ENCODE data around the gene RCAN2.
"Not testable (repeated sequence)": the region's sequence is repeated elsewhere in the genome, so short reads cannot be mapped to it uniquely, and the experiment has no call there.

RCAN2 gene

DNA sequence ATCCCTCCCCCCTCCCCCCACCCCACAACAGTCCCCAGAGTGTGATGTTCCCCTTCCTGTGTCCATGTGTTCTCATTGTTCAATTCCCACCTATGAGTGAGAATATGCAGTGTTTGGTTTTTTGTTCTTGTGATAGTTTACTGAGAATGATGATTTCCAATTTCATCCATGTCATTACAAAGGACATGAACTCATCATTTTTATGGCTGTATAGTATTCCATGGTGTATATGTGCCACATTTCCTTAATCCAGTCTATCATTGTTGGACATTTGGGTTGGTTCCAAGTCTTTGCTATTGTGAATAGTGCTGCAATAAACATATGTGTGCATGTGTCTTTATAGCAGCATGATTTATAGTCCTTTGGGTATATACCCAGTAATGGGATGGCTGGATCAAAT is 158.8 kb downstream of the RCAN2 start:
- not testable (repeated sequence) for DNase-seq (ENCODE audit: low spot score)

- no peak for DNase-seq (ENCODE audit: low spot score)
Observed at GRCh38 chr6:46331461-46331860, 159.8 kb downstream of the RCAN2 start.

GRCh38 chr6:46329568-46329967 is 161.7 kb downstream of the RCAN2 start:
- DNase-seq (ENCODE audit: low spot score), result no peak

DNA sequence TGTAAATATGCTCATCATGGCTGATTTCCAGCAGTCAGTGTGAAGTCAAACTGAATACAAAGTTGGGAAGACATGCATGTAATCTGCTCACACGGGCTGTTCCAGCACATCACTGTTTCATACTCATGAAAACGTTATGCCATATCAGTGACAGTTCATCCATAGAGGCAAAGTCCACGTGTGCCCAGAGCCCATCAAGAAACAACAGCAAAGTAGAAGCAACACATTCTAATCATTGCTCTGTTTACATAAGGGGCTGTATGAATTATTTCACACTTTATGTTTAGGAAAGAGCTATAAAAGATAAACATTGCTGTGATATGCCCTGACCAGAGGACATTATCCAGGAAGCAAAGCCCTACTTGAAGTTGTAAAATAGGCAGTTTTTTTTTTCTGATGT is 163.5 kb downstream of the RCAN2 start:
- DNase-seq (ENCODE audit: low spot score), result no peak

DNA sequence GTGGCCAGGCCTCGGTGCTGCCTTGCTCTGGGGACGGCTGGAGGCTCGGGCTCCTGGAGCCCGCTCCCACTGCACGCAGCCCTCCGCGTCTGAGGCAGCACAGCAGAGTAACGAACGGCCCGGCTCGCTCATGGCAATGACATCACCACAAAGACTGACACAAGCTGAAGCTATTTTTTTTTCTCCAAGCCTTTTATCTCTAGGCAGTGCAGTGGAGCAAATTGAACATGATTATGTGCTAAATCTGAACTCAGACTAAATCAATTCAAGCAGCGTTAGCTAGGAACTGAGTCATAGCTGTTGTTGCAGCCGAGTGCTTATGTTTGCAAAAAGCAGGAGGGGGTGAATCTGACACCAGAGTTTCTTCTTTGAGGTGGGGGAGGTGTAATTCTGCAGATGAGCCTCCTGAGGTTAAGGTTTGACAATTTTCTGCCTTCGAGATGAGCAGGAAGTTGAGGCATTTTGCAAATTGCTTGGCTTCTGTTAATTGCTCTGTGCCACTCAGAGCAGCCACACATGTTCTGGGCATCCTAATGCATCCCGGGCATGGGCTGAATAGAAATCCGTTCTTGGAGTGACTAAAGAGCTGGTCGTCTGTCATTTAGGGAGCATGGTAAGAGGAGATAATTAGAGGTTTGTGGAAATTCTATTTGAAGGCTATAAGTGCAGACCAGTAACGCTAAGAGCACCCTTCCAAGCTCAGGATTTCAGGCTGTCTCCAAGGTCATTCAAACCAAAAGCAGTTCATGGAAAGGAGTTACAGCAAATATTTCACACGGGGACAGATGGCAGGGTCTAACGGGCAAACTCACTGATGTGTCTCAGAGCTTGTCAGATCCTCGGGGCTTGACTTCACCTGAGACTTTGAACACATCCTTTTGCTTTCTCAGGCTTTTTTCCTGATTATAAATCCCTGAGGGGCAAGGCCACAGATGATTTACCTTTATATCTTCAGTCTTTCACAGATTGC is 165.4 kb downstream of the RCAN2 start:
- no peak for DNase-seq (ENCODE audit: low spot score)

GRCh38 chr6:46324706-46325105 is 166.5 kb downstream of the RCAN2 start:
- DNase-seq (ENCODE audit: low spot score), result no peak

GRCh38 chr6:46323966-46324622 is 167.2 kb downstream of the RCAN2 start:
- DNase-seq (ENCODE audit: low spot score), result no peak

- no peak for DNase-seq (ENCODE audit: low spot score)
Observed at GRCh38 chr6:46323312-46323965, 167.8 kb downstream of the RCAN2 start.

- DNase-seq (ENCODE audit: low spot score), result no peak
Observed at GRCh38 chr6:46320505-46320904, 170.7 kb downstream of the RCAN2 start.

DNA sequence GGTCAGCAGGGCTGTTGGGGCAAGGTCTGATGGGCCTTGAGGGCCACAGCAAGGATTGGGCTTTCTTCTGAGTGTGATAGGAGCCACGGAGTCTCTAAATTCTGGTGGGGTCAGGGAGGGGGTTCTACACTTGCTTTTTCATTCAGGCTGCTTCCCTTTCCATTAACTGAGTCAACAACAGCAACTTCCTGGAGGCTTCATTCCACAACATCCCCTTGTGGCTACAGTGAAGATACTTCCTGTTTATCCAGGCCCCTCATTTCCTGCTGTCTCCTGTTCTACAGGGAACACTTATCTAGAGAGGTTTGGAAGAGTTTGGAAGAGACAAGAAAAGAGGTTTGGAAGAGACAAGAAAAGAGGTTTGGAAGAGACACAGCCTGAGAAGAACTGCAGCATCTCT is 175.7 kb downstream of the RCAN2 start:
- no peak for DNase-seq (ENCODE audit: low spot score)

- no peak for DNase-seq (ENCODE audit: low spot score)
Observed at GRCh38 chr6:46312654-46313053, 178.6 kb downstream of the RCAN2 start.

DNA sequence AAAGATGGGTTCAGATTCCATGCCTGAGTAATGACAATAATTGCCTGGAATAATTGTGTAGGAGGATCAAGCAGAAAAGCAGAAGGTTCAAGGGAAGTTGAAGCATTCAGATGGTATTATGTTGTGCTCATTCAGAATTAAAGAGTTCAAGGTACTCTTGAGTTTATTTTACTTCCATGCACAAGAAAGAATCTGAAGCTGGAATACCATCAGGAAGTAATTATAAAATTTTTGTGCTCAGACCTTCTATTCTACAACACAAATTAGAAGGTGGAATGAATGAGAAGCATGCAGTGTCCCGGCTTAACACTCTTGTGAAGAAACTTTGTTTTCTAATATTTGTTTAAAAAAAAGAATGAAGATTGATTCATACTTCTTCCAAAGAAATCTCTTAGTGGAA is 181.1 kb downstream of the RCAN2 start:
- DNase-seq (ENCODE audit: low spot score), result no peak

DNA sequence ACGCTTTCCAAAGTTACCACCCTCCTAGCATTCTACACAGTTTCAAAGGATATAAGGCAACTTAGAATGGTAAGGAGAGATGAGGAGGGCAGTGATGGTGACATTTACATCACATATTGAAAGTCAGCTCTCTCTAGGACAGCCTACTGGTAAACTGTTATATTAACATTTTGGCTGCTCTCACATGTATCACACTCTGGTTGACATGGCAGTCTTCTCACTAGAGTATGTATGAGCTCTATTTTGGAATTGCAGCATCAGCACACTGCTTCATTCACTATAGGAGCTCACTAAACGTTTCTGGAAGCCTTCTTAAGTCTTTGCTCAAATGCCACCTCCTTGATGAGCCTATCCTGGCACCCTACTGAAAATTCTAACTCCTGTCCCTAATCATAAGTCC is 184.8 kb downstream of the RCAN2 start:
- DNase-seq (ENCODE audit: low spot score), result no peak

- no peak for DNase-seq (ENCODE audit: low spot score)
Observed at GRCh38 chr6:46305833-46306232, 185.4 kb downstream of the RCAN2 start.

DNA sequence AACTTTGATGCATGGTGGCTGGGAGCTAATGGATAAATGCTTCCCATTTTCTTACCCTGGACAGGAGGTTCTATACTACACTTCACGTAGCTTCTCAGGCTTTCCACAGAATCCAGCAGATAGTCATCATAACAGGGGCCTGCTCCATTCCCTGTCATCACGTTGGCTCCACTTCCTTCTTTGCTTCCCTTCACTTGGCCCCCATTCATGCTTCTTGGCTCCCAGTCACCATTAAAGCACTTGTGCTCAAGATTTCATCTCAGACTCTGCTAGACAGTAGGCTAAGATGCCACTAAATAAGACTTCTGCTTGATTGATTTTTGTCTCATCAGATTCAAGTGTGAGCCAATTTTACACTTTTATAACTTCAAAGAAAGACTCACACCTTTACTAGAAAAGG is 186.0 kb downstream of the RCAN2 start:
- no peak for DNase-seq (ENCODE audit: low spot score)

DNA sequence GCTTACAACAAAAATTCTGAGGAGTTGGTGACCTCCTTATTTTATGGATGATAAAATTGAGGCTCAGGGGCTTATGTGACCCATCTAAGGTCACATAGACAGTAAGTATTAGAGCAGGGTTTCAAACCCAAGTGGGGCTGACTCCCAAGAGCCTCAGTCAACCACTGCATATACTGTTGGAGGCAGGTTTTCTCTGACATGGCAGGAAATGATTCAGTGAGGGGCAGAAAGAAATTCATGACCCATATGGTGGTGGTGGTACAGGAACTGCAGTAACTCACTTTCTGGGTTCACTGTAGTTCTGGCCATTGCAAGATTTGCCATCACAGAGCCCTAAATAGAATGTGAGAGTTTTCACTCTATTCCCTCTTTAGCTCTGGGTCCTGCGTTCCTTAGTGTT is 188.4 kb downstream of the RCAN2 start:
- DNase-seq (ENCODE audit: low spot score), result no peak

- DNase-seq (ENCODE audit: low spot score), result no peak
Observed at GRCh38 chr6:46302176-46302575, 189.1 kb downstream of the RCAN2 start.

DNA sequence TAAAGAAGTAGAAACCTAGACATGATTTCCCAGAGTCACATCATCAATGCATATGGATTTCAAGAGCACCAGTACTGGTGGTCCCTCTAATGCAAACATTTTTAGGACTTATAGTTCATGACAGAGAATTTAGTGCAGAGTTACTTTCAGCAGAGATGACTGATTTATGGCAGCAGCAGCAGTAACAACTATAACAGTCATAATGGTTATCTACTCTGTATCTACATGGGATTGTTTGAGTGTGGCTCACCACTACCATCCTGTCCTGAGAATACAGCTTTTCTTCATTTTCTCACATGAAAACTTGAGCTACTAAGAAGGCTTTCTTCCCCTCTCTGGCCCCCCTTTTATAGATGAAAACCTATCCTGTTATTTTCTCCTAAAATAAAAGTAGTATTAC is 192.0 kb downstream of the RCAN2 start:
- no peak for DNase-seq (ENCODE audit: low spot score)

DNA sequence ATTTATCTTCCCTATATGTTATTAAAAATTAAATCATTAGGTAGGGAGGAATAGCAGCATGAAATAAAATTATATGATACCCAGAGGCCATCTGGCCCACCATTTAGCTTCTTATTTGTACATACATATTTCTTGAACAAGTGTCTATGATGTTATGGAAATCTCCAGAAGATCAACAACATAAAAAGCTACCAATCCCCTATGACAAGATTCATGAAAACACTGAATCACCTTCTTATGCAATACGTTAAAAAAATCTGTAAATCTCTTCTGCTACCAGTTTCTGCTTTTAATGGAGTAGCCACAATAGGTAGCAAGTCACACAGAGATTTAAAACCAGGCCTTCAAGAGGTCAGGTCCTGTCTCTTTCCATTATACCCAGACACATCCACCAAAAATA is 194.7 kb downstream of the RCAN2 start:
- no peak for DNase-seq (ENCODE audit: low spot score)

DNA sequence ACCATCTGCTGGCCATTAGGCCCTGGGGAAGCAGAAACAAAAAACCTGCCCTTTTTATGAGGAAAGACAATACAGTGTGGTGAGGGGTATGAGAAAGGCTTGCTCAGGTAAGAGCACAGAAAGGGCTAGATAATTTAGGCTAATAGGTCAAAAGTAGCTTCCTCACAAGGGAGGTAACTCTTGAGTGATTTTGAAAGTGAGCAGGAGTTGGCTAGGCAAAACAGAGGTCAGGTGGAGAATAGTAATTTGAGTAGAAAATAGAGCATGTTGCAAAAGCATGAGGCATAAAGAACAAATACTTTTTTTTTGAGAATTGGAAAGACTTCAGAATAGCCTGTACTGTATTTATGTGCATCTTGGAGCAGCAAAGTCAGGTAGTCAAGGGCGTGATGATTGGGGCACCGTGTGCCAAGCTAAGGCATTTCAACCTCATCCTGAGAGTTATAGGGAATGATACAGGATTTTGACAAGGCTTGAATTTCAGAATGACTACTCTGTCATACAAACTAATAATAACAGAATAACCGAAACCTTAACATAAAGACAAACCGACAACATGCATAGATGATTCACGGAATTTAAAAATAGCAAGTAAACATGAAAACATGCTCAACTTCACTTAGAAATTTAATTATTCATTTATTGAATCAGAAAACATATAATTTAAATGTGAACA is 197.5 kb downstream of the RCAN2 start:
- no peak for DNase-seq (ENCODE audit: low spot score)

DNA sequence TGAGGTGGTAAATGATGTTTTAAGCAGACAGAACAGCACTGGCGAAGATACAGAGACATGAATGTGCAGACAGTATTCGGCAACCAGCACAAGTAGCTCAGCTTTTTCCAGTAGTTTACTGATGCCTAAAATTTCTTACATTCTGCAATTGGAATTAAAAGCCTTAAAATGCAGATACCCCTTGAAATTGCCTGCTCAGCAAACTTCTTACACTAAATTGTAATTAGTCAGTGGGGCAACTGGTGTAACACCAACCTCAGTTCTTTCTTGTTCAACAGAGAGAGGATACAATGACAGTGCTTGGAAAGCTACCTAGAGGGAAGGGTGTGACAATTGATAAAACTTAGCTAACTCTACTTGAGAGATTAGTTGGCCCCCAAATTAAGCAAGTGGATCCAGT is 199.4 kb downstream of the RCAN2 start:
- no peak for DNase-seq (ENCODE audit: low spot score)

- no peak for DNase-seq (ENCODE audit: low spot score)
Observed at GRCh38 chr6:46291275-46291633, 200.0 kb downstream of the RCAN2 start.
